Measurements from ENCODE around the gene FLACC1.

GRCh38 chr2:201361078-201361733 lies 4.1 kb upstream of the FLACC1 start:
- TF ChIP-seq CTCF (IDR thresholded peaks at IDR 0.05) (no peak), POLR2A (IDR thresholded peaks at IDR 0.05) (no peak)

All from right lobe of liver (tissue), 4 donors.